Testis (tissue), 3 donors: ENCODE data around the gene CACNA2D4. TPM values are rescaled to one million over a fixed set of nuclear protein-coding genes. Genes with fewer than 3 reads are reported as not detected.

Experiments used
- DNase-seq: peaks from one replicate; pipeline ENCODE4 v3.0.0-alpha.2; 2019
- H3K27ac ChIP-seq, 2 donors: fragments of 200-600 bp; sonication (generic); one replicate each; pipeline ENCODE4 v1.5.1; 2019
- H3K27me3 ChIP-seq: fragments of 200-600 bp; sonication (generic); one replicate; pipeline ENCODE4 v1.5.1; 2019
- H3K36me3 ChIP-seq: fragments of 200-600 bp; sonication (generic); one replicate; pipeline ENCODE4 v1.5.1; 2017; ENCODE audit warnings: low read depth; ENCODE audit errors: missing control alignments
- H3K4me1 ChIP-seq: fragments of 200-600 bp; sonication (generic); one replicate; pipeline ENCODE4 v1.5.1; 2019
- H3K4me3 ChIP-seq, 2 donors: fragments of 200-600 bp; sonication (generic); one replicate each; pipeline ENCODE4 v1.5.1; 2017 to 2019
- H3K9me3 ChIP-seq: fragments of 200-600 bp; sonication (generic); one replicate; pipeline ENCODE4 v1.5.1; 2017
- CTCF ChIP-seq, 3 experiments: fragments of 450-650 bp in 2 of 3; fragments of 200-600 bp in 1 of 3; sonication (generic) in 1 of 3; IDR thresholded peaks; one replicate each; pipeline ENCODE4 v1.5.1; 2016 to 2019; ENCODE audit warnings: antibody characterized with exemption in 3 of 3, mild to moderate bottlenecking in 2 of 3, moderate library complexity in 1 of 3
- POLR2A ChIP-seq: fragments of 450-650 bp; IDR thresholded peaks from one replicate; pipeline ENCODE4 v1.6.1; 2017; ENCODE audit warnings: antibody characterized with exemption, mild to moderate bottlenecking, moderate library complexity
- WGBS, 2 donors: methylation state at CpG; one replicate each; pipeline ENCODE4 v1.1.5; 2018; 5-methylcytosine and 5-hydroxymethylcytosine counted together
- intact Hi-C: fragments of 100-400 bp; cut with DNase I; formaldehyde crosslinking; loops from one replicate; pipeline ENCODE4 v1.15.1; 2023; ENCODE audit warnings: low total_unique reads
- polyA plus RNA-seq: library from polyadenylated mRNA; stranded (reverse); fragments of 350-450 nt; fragmentation: Illumina TruSeq; extraction: RNeasy Lipid Tissue Mini Kit (QIAGEN cat#74804); gene quantifications from one replicate; pipeline ENCODE4 v1.2.3, GENCODE V29; 2014; ENCODE audit warnings: low read depth, low replicate concordance; ENCODE audit not compliant: insufficient read depth
- total RNA-seq, 2 donors: library from RNA; depleted of rRNA; stranded (reverse); fragments of >200 nt; gene quantifications; one replicate each; pipeline ENCODE4 v1.2.3, GENCODE V29; 2016

The CACNA2D4 gene
- total and polyA plus RNA-seq, 3 donors from 2014 or later, result 10.8 to 18.3 (median 15.8) TPM

DNA sequence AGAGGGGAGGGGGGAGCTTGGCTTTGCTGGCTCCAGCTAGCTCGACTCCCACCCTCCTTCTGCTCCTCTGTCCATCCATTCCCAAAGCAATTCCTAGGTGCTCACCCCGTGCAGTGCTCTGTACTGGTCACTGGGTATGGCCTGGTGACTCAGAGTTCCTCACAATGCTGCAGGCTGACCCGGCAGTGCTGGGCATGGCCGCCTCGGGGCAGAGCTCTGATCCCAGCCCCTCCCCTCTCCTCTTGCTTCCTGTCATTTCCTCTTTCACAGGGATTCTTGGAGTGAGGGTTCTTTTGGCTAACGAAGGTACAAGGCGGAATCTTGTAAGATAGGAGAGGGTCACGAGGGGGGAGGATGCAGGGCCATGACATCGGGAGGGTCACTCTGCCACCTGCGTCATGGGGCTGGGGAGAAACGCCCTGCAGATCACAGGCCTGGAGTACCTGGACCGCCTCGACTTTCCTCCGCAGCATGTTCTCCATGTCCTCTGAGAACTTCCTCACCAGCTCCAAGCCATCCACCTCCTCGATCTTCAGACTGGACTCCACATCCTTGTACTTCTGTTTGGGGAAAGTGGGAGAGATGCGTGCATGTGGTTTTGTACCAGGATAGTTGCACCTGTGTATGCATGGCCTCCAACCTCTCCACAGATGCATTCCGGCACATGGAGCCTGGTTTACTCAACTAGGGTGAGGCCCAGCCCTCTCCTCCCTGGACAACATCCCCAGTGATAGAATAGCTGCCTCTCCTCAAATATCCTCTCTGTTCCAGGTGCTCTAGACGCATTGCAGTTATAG, 5.7 kb downstream of the CACNA2D4 start:
- peak; percentile 8 for DNase-seq
- Histone ChIP-seq H3K4me3 (no peak overlapping the region), H3K36me3 (no peaks in the 10 kb centered on the region), H3K4me1 (peaks cover 17% of the 10 kb centered on the region), H3K9me3 (no peaks in the 10 kb centered on the region), H3K27ac (no peak overlapping the region), H3K27me3 (no peaks in the 10 kb centered on the region)
- intact Hi-C loops, result no loop called here
- 87 to 96% methylated on average over 18 of the region's 18 CpGs for WGBS, 2 donors
- TF ChIP-seq CTCF (IDR thresholded peaks at IDR 0.05), result no peak
- TF ChIP-seq POLR2A, result no peak

DNA sequence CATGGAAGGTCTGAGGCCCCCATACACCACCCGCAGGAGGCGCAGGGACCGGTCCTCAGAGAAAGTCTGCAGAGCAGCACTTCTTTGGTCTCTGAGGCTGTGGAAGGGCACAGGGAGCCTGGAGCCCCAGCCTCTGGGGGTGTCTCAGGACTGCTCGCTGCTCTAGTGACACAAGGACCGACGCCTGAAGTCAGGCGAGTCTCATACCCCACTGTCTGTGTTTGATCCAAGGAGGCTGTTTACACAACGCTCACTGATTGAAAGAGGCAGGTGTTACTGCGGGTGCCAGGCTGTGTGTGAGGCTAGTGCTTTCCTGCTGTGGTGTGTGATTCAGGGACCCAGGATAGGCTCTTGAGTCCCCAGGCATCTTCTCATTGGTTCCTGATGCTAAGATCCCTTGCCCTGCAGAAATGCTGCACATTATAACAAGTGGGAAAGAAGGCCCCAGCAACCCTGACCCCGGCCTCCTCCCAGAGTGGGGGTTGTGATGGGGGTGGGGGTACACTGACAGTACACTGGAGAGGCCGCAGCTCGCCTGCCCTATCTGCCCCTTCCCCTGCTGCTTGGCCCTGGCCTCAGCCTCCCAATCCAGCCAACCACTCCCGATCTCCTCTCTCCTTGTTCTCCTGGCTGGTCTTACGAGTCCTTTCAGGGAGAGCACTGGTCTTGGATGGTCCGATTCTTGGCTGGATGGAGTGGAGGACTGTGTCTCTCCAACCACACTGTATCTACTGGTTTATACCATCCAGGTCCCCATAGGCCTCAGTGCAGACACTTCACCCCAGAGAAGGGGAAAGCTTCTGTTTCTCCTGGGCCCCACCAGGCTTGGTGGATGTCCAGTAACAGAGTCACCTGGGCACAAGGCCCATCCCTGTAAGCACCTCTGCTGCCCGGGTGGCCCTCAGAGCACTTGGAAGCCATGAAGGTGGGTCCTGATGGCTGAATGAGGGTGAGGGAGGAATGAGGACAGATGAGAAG, 6.6 kb downstream of the CACNA2D4 start:
- intact Hi-C loops, result no loop called here
- Histone ChIP-seq H3K9me3 (no peaks in the 10 kb centered on the region), H3K4me3 (no peak overlapping the region), H3K27ac (no peak overlapping the region), H3K4me1 (peaks cover 9% of the 10 kb centered on the region), H3K27me3 (no peaks in the 10 kb centered on the region), H3K36me3 (no peaks in the 10 kb centered on the region)
- peak; percentile 7 for DNase-seq
- no peak for TF ChIP-seq CTCF (IDR thresholded peaks at IDR 0.05)
- no peak for TF ChIP-seq POLR2A
- 88 to 98% methylated on average over 7 to 16 of the region's 16 CpGs for WGBS, 2 donors

GRCh38 chr12:1910468-1910867, 8.0 kb downstream of the CACNA2D4 start:
- H3K4me1 ChIP-seq, result no peaks in the 10 kb centered on the region
- WGBS, 2 donors, result 90 to 92% methylated on average over 3 of the region's 3 CpGs
- H3K36me3 ChIP-seq, result no peaks in the 10 kb centered on the region
- TF ChIP-seq POLR2A (no peak), CTCF (IDR thresholded peaks at IDR 0.05) (no peak)
- no peak for DNase-seq
- intact Hi-C loops, result no loop called here
- no peaks in the 10 kb centered on the region for H3K9me3 ChIP-seq
- H3K4me3 ChIP-seq, result no peak overlapping the region
- no peak overlapping the region for H3K27ac ChIP-seq
- H3K27me3 ChIP-seq, result no peaks in the 10 kb centered on the region

DNA sequence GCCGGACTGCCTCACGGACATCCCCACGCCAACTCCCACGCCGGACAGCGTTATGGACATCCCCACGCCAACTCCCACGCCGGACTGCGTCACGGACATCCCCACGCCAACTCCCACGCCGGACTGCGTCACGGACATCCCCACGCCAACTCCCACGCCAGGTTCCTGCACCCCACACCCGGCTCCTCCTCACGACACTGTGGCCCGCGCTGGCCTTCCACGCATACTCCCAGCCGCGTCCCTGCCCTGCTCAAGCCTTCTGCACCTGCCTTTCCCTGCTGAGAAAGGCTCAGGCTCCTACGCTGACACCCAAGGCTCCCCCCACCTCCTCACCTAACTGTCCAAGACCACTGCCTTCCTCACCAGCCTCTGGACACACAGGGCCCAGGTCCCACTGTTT, 9.7 kb downstream of the CACNA2D4 start:
- TF ChIP-seq POLR2A, result no peak
- no peak for TF ChIP-seq CTCF (IDR thresholded peaks at IDR 0.05)
- Histone ChIP-seq H3K27ac (no peak overlapping the region), H3K27me3 (no peaks in the 10 kb centered on the region), H3K9me3 (no peaks in the 10 kb centered on the region), H3K36me3 (no peaks in the 10 kb centered on the region), H3K4me3 (peak overlapping the region in 1 of 2 donors; percentile 51), H3K4me1 (no peaks in the 10 kb centered on the region)
- WGBS, 2 donors, result 65 to 81% methylated on average over 17 to 19 of the region's 26 CpGs
- intact Hi-C loops, result no loop called here
- DNase-seq, result peak; percentile 23
